HG03439 (cell line): ENCODE measurements around the gene EML2.
A peak's percentile ranks its signal among the peaks of the same experiment; 100 is the strongest.

Experiments
- ATAC-seq: cut with Tn5 transposase; IDR thresholded peaks from one replicate; pipeline ENCODE4 v1.9.1; 2021; ENCODE audit warnings: mild to moderate bottlenecking, moderate library complexity; ENCODE audit not compliant: unreplicated experiment

Gene EML2

DNA sequence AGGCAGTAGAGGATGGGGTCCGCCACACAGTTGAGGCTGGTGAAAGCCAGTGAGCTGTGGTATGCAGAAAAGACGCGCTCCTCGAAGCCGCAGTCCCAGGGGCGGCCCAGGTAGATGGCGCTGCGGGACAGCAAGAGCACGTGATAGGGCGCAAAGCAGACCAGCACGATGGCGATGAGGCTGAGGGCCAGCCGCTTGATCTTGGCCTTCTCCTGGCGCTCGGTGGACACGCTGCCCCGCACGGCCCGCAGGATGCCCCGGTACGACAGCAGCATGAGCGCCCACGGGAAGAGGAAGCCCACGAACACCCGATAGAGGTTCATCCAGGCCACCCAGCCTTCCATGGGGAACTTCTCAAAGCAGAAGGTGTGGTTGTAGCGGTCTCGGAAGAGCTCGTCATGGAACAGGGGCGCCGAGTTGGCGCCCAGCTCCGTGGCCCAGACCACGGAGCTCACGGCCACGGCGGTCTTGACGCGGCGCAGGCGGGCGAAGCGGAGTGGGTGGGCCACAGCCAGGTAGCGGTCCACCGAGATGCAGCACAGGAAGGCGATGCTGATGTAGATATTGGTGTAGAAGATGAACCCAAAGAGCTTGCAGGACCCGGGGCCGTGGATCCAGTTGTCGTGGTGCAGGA is 48.1 kb downstream of the EML2 start:
- ATAC-seq: no peak

DNA sequence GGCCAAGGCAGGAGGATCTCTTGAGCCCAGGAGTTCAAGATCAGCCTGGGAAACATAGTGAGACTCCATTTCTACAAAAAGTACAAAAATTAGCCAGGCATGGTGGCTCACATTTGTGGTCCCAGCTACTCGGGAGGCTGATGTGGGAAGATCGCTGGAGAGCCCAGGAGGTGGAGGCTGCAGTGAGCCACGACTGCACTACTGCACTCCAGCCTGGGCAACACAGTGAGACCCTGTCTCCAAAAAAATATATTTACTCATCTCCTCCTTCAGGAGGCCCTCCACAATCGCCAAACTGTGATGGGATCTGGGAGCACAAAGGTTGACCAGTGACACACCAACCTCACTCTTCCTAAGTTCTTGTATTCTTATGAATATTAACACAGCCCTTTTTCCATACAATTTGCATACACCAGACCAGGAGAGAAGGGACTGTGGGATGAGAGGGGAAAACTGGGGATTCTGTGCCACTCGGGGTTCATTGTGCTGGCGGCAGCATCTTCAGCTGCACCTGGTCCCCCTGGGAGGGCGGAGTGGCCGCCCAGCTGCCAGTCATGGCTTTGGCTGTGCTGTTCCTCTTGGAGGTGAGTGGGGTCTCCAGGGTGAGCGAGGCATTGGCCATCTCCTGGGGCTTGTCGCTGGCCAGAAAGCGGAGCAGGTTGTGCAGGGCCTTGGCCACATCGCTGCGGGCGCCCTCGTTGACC is 48.7 kb downstream of the EML2 start:
- ATAC-seq: no peak

DNA sequence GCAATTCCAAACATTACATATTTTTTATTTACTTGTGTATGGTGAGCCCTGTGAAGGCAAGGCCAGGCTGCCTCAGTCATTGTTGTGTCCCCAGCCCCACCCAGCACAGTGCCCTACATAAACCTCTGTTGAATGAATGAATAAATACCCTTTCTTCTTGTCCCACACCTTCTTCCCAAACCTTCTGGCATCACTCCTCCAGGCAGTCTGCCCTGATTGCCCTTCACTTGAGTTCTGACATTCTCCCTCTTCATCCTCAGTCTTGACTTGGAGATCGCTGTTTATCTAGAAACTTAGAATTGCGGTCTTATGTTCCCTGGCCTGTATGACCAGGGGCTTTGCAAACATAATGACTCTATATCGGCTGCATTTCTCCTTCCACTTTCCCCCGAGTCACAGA is 49.4 kb downstream of the EML2 start:
- ATAC-seq: no peak

- ATAC-seq: no peak
These were observed 51.3 kb downstream of the EML2 start for GRCh38 chr19:45587873-45588272.

- no peak for ATAC-seq
These were observed 54.0 kb downstream of the EML2 start for GRCh38 chr19:45585158-45585577.

- peak; percentile 93 for ATAC-seq
These were observed 54.7 kb downstream of the EML2 start, which contains the start of gene OPA3 for GRCh38 chr19:45584332-45585157. Gene OPA3, minus strand, starts transcription at chr19:45584802. Its CDS starts 38 bp downstream, at chr19:45584764.

DNA sequence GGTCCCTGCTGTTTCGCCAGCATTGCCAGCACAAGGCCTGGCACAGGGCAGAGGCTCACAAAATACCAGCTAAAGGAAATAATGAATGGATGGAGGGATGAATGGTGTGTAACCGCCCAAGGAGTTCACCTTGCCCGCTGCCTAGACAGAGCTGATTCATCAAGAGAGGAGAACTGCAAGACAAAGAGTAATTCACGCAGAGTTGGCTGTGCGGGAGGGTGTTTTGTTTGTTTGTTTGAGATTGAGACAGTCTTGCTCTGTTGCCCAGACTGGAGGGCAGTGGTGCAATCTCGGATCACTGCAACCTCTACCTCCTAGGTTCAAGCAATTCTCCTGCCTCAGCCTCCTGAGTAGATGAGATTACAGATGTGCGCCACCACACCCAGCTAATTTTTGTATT is 57.6 kb downstream of the EML2 start:
- ATAC-seq: no peak

GRCh38 chr19:45578861-45579260 is 60.3 kb downstream of the EML2 start:
- ATAC-seq: no peak

DNA sequence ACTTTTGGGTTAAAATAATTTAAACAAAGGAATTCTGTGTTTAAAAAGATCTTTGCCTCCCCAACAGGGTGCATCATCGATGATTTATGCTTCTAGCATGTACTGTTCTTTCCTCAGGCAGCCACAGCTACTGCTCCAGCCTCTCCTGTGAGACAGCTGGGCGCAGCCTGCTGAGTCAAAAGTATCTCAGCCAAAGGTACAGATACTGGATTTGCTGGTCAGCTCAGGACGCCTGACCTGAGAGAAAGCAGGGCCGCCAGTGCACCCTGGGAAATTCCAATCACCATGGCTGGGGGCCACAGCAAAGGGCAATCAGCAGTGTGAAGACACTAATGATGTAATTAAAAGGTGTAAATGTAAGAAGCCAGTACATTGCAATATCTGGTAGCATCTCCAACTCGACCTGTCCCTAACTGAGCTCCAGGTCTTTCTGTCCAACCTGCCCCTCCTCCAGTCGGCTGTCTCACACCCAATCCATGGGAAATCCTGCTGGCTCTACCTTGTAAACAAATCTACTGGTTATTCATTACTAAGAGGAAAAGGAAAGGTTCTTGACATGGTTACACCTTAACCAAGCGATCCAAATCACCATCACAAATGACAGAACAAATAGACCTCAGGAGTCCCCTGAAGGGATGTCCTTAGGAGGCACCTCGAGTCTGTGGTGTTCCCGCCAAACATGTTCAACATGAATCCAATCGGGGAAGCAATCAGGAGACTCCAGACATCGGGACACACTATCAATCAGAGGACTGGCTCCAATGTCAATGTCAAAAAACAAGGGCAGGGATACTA is 61.9 kb downstream of the EML2 start:
- ATAC-seq: no peak

GRCh38 chr19:45576682-45577081 is 62.5 kb downstream of the EML2 start:
- no peak for ATAC-seq

DNA sequence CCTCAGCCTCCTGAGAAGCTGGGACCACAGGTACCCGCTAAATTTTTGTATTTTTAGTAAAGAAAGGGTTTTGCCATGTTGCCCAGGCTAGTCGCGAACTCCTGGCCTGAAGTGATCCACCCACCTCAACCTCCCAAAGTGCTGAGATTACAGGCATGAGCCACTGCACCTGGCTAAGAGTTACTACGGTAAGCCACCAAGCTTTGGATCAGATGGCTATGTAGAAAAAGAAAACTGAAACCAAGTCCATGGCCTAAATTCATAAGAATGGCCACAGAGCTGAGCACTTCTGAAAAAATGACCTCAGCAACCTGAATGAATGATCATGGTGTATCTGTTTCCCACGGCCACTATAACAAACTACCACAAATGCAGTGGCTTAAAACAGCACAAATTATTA is 64.0 kb downstream of the EML2 start:
- ATAC-seq: no peak

DNA sequence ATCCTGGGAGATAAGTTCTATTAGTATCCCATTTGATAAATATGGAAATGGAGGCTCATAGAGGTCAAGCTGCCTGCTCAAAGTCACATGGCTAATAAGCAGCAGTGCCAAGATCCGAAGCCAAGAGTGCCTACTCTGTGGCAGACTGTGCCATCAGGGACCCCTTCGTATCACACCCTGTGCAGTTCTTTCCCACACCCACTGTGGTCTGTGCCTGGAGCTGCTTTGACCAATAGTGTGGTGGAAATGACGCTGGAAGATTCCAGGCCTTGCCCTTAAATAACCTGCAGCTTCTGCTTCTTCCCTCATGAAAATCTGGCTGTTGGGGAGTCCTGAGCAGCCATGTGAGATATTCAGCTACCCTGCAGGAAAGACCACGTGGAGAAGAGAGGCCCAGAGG is 64.7 kb downstream of the EML2 start:
- no peak for ATAC-seq

GRCh38 chr19:45571457-45572220 is 67.6 kb downstream of the EML2 start:
- no peak for ATAC-seq

DNA sequence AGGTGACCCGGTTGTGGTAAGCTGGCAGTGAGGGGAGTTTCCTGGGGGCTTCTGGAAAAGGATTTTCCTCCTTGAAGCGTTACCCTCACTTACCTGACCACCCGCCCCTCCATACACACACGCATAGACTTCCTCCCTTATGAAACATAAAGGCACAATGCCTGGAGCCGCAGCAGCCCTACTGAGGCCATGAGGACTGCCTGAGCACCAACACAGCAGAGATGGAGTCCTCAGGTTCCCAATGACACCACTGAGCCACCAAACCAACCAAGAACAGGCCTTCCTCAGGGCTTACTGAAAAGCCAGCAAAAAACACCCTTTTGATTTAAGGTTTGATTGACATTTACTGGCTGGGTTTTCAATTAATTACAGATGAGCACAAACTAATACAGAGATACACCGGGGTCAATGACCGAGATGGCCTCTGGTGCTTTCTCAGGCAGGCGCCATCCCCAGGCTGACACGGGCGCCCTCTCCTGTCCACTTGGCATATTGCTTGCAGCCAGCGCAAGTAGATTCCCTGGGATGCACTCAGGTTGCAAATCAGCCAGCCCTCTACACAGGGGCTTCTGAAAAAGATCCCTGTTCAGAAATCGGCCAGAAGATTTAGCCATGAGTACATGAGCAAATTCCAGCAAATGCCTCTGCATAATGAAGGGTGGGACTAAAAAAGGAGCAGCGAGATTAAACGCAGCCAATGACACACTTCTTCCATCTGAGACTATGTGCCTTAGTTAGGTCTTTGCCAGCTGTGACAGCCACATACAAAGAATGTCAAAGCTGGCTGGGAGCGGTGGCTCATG is 69.4 kb downstream of the EML2 start:
- ATAC-seq: no peak

- no peak for ATAC-seq
These were observed 70.5 kb downstream of the EML2 start for GRCh38 chr19:45568732-45569131.

DNA sequence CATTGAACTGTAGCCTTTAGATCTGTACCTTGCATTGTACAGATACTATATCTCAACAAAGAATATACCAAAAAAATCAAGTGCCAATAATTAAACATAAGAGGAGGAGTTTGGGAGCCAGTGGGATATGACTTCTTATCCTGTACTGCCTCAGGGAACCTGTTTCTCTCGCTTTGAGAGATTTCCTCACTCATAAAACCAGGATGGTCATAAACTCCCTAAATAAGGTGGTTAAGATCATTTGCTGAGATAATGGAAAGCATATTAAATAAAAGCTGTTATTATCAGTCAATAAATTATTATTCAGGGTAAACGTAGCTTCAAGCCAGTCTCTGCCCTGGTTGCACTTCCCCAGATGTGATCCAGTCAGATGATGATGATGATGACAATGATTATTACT is 71.6 kb downstream of the EML2 start:
- no peak for ATAC-seq

- ATAC-seq: no peak
These were observed 74.9 kb downstream of the EML2 start for GRCh38 chr19:45564131-45564780.

GRCh38 chr19:45560686-45561085 is 78.5 kb downstream of the EML2 start:
- no peak for ATAC-seq

- no peak for ATAC-seq
These were observed 79.2 kb downstream of the EML2 start for GRCh38 chr19:45560038-45560437.
